Glutamatergic neuron (in vitro differentiated cells): ENCODE results near the gene VSIG8. TPM values are rescaled to one million over a fixed set of nuclear protein-coding genes. Genes with fewer than 3 reads are reported as not detected.

Source experiments
- DNase-seq: peaks from one replicate; pipeline ENCODE4 v3.0.0; 2022
- H3K27ac Mint-ChIP-seq: one replicate; pipeline ENCODE4 v1.8.0; 2020; ENCODE audit warnings: mild to moderate bottlenecking, mixed read lengths, inconsistent platforms; ENCODE audit not compliant: unreplicated experiment
- H3K27me3 Mint-ChIP-seq: one replicate; pipeline ENCODE4 v1.8.0; 2020; ENCODE audit warnings: mild to moderate bottlenecking, moderate library complexity, mixed read lengths, inconsistent platforms; ENCODE audit not compliant: unreplicated experiment
- H3K36me3 Mint-ChIP-seq: one replicate; pipeline ENCODE4 v1.8.0; 2020; ENCODE audit warnings: mild to moderate bottlenecking, mixed read lengths, inconsistent platforms; ENCODE audit not compliant: unreplicated experiment
- H3K4me1 Mint-ChIP-seq: one replicate; pipeline ENCODE4 v1.8.0; 2020; ENCODE audit warnings: mild to moderate bottlenecking, low read depth, mixed read lengths, inconsistent platforms; ENCODE audit not compliant: unreplicated experiment
- H3K4me3 Mint-ChIP-seq: one replicate; pipeline ENCODE4 v1.8.0; 2020; ENCODE audit warnings: mild to moderate bottlenecking, mixed read lengths, inconsistent platforms; ENCODE audit not compliant: unreplicated experiment
- H3K9me3 Mint-ChIP-seq: one replicate; pipeline ENCODE4 v1.8.0; 2020; ENCODE audit warnings: mild to moderate bottlenecking, moderate library complexity, mixed read lengths, inconsistent platforms; ENCODE audit not compliant: unreplicated experiment
- total RNA-seq: library from RNA; stranded (reverse); fragmentation: NEBNext Ultra II Directional; extraction: Animal tissue kit (Norgen Biotek cat#: 25700); gene quantifications from one replicate; pipeline ENCODE4 v1.2.1, GENCODE V29; 2021; ENCODE audit not compliant: unreplicated experiment
- TF ChIP-seq, protein P1 (sequence below): fragments of 200-600 bp; sonication (generic); IDR thresholded peaks from one replicate; pipeline ENCODE4 v1.5.0; 2021; ENCODE audit not compliant: partially characterized antibody, unreplicated experiment

Gene VSIG8
- total RNA-seq, 1 donor from 2014 or later = not detected

GRCh38 chr1:159897962-159898361 is 35.5 kb upstream of the VSIG8 start:
- TF ChIP-seq, protein P1, sequence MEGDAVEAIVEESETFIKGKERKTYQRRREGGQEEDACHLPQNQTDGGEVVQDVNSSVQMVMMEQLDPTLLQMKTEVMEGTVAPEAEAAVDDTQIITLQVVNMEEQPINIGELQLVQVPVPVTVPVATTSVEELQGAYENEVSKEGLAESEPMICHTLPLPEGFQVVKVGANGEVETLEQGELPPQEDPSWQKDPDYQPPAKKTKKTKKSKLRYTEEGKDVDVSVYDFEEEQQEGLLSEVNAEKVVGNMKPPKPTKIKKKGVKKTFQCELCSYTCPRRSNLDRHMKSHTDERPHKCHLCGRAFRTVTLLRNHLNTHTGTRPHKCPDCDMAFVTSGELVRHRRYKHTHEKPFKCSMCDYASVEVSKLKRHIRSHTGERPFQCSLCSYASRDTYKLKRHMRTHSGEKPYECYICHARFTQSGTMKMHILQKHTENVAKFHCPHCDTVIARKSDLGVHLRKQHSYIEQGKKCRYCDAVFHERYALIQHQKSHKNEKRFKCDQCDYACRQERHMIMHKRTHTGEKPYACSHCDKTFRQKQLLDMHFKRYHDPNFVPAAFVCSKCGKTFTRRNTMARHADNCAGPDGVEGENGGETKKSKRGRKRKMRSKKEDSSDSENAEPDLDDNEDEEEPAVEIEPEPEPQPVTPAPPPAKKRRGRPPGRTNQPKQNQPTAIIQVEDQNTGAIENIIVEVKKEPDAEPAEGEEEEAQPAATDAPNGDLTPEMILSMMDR = no peak
- H3K27me3 Mint-ChIP-seq = no peaks in the 10 kb centered on the region
- no peak overlapping the region for H3K4me3 Mint-ChIP-seq
- H3K36me3 Mint-ChIP-seq = no peaks in the 10 kb centered on the region
- DNase-seq = no peak
- H3K9me3 Mint-ChIP-seq = no peaks in the 10 kb centered on the region
- no peak overlapping the region for H3K27ac Mint-ChIP-seq
- H3K4me1 Mint-ChIP-seq = no peaks in the 10 kb centered on the region

GRCh38 chr1:159896546-159896930 is 34.1 kb upstream of the VSIG8 start:
- no peak overlapping the region for H3K4me3 Mint-ChIP-seq
- TF ChIP-seq, protein P1 = no peak
- no peaks in the 10 kb centered on the region for H3K4me1 Mint-ChIP-seq
- H3K27ac Mint-ChIP-seq = no peak overlapping the region
- no peaks in the 10 kb centered on the region for H3K36me3 Mint-ChIP-seq
- no peaks in the 10 kb centered on the region for H3K27me3 Mint-ChIP-seq
- no peak for DNase-seq
- H3K9me3 Mint-ChIP-seq = no peaks in the 10 kb centered on the region

DNA sequence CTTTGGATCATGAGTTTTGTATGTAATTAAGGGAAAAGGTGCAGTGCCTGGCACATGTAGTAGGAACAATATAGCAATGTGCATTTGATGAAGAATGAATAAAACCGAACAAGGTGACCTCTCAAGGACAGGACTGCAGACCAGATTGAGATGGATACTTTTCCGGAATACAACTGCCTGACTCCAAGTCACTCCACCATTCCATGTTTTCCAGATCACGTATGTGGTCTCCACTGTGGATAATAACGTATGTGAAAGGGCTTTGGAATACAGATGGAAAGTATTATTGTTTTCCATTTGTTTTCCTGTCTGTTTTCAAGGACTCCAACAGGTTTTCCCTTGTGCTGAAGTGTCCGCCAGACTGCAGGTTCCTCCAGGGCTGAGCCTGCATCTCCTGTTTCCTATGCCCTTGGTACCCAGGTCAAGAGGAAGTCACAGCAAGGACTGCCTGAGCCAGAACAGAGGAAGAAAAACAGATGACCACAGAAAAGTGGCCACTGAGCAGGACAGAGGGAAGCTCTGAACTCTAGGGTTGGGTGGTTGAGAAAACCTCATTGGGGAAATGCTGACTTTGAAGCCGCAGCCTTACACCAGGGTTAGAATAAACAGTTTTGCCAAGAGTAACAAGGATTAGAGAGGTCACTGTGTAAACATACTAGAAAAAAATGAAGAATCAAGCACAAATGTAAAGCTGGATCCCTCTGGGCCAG is 33.5 kb upstream of the VSIG8 start:
- DNase-seq = no peak
- TF ChIP-seq, protein P1 = no peak
- no peaks in the 10 kb centered on the region for H3K4me1 Mint-ChIP-seq
- H3K27me3 Mint-ChIP-seq = no peaks in the 10 kb centered on the region
- H3K36me3 Mint-ChIP-seq = no peaks in the 10 kb centered on the region
- H3K4me3 Mint-ChIP-seq = no peak overlapping the region
- H3K27ac Mint-ChIP-seq = no peak overlapping the region
- no peaks in the 10 kb centered on the region for H3K9me3 Mint-ChIP-seq

GRCh38 chr1:159895286-159895685 is 32.8 kb upstream of the VSIG8 start:
- TF ChIP-seq, protein P1 = no peak
- H3K27me3 Mint-ChIP-seq = no peaks in the 10 kb centered on the region
- H3K4me3 Mint-ChIP-seq = no peak overlapping the region
- no peaks in the 10 kb centered on the region for H3K9me3 Mint-ChIP-seq
- no peaks in the 10 kb centered on the region for H3K4me1 Mint-ChIP-seq
- DNase-seq = no peak
- H3K27ac Mint-ChIP-seq = no peak overlapping the region
- H3K36me3 Mint-ChIP-seq = no peaks in the 10 kb centered on the region

DNA sequence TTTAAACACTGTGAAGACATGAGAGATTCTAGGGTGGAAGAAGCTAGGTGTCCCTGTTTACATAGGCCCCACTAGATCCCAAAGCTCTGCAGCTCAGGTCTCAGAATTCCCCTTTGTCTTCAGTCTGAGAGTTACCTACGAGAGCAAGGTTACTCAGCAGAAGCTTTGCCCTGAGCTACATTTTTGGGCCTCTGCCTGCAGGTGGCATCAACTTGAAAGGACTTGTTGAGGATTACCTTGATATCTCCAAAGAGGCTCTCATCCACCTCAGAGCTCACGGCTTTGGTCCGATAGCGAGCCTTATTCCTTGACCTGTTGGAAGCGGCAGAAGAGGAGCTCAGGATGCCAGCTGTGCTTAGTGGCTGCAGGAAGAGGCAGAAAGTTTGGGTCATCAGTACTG is 30.5 kb upstream of the VSIG8 start:
- Mint-ChIP-seq H3K4me3 (no peak overlapping the region), H3K9me3 (no peaks in the 10 kb centered on the region), H3K36me3 (no peaks in the 10 kb centered on the region), H3K27me3 (no peaks in the 10 kb centered on the region), H3K4me1 (no peaks in the 10 kb centered on the region), H3K27ac (no peak overlapping the region)
- TF ChIP-seq, protein P1 = no peak
- no peak for DNase-seq
